ENCODE data around the gene COTL1. TPM values are rescaled to one million over a fixed set of nuclear protein-coding genes. Genes with fewer than 3 reads are reported as not detected.

The COTL1 gene
- total RNA-seq, 1 experiment from 2014 or later: 408 TPM

- ATAC-seq: no peak
- no peak overlapping the region for H3K4me2 ChIP-seq (ENCODE audit: low read length)
- TF ChIP-seq EZH2phosphoT487 (IDR thresholded peaks at IDR 0.05; ENCODE audit: borderline replicate concordance, low read length): no peak
- no peaks in the 10 kb centered on the region for H3K9me2 ChIP-seq (replicated peaks; ENCODE audit: low read length)
- H3F3A ChIP-seq (ENCODE audit: low read length, unreplicated experiment): no peaks in the 10 kb centered on the region
- no peak overlapping the region for H2AFZ ChIP-seq (ENCODE audit: low read length)
- no peaks in the 10 kb centered on the region for H3K27me3 ChIP-seq (ENCODE audit: low read length)
- CTCF ChIA-PET: no interaction called here
- H3K27ac ChIP-seq (ENCODE audit: low read length): no peak overlapping the region
- no peaks in the 10 kb centered on the region for H3K79me2 ChIP-seq (ENCODE audit: low read length)
- H3K36me3 ChIP-seq (ENCODE audit: low read depth, low read length): no peaks in the 10 kb centered on the region; the same call in 1 of the 2 replicates
- H3K9ac ChIP-seq (ENCODE audit: low read length): no peak overlapping the region
- POLR2A ChIA-PET (ENCODE audit: unreplicated experiment): interaction anchor here (0.7 kb wide), 1 partner anchor 40 kb away, joined by 5 read pairs; no protein-coding TSS in a partner anchor
- no peaks in the 10 kb centered on the region for H3K9me3 ChIP-seq (ENCODE audit: low read length)
- H3K4me3 ChIP-seq (ENCODE audit: low read length): no peak overlapping the region
- H3K4me1 ChIP-seq (ENCODE audit: insufficient read depth, low read length): no peaks in the 10 kb centered on the region
- intact Hi-C loops (cut with micrococcal nuclease): no loop called here
- DNase-seq: no peak
- no TSS peak for BruUV-seq (replicated peaks)
- no peaks in the 10 kb centered on the region for H4K20me1 ChIP-seq (ENCODE audit: low read length)
These were observed 45.7 kb upstream of the COTL1 start for GRCh38 chr16:84663433-84664101.

DNA sequence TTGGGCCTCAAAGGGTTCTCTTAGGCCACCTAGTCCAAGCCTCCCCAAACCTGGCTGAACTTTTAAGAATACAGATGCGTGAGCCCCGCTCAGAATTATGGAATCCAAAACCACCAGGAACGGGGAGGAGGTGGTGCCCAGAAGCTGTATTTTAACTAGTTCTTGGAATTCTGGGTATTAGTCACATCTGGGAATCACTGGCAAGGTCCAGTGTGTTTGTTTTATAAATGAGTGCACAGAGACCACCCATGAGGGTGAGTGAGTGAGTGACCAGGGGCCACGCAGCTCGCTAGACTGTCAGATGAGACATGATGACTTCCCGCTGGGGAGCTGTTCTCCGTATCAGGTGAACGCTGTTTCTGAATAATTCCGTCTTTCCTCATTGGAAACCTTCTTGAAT lies 44.6 kb upstream of the COTL1 start:
- Histone ChIP-seq H3K27ac (ENCODE audit: low read length) (no peak overlapping the region), H4K20me1 (ENCODE audit: low read length) (no peaks in the 10 kb centered on the region), H3K27me3 (ENCODE audit: low read length) (no peaks in the 10 kb centered on the region), H3F3A (ENCODE audit: low read length, unreplicated experiment) (no peaks in the 10 kb centered on the region), H3K79me2 (ENCODE audit: low read length) (no peaks in the 10 kb centered on the region), H3K9me3 (ENCODE audit: low read length) (no peaks in the 10 kb centered on the region), H3K4me3 (ENCODE audit: low read length) (no peak overlapping the region), H3K9ac (ENCODE audit: low read length) (no peak overlapping the region), H3K36me3 (ENCODE audit: low read depth, low read length) (no peaks in the 10 kb centered on the region; the same call in 1 of the 2 replicates), H3K9me2 (replicated peaks; ENCODE audit: low read length) (no peaks in the 10 kb centered on the region), H3K4me2 (ENCODE audit: low read length) (no peak overlapping the region), H3K4me1 (ENCODE audit: insufficient read depth, low read length) (no peaks in the 10 kb centered on the region), H2AFZ (ENCODE audit: low read length) (no peak overlapping the region)
- CTCF ChIA-PET: no interaction called here
- POLR2A ChIA-PET (ENCODE audit: unreplicated experiment): no interaction called here
- BruUV-seq (replicated peaks): no TSS peak
- ATAC-seq (no peak), DNase-seq (no peak)
- intact Hi-C loops (cut with micrococcal nuclease): no loop called here
- TF ChIP-seq CTCF (conservative IDR thresholded peaks at IDR 0.05; ENCODE audit: low read depth, low read length) (no peak), EZH2 (IDR thresholded peaks at IDR 0.05; ENCODE audit: low read length, unreplicated experiment) (no peak), EZH2phosphoT487 (IDR thresholded peaks at IDR 0.05; ENCODE audit: borderline replicate concordance, low read length) (no peak)

- CTCF ChIA-PET: no interaction called here
- no peaks in the 10 kb centered on the region for H3F3A ChIP-seq (ENCODE audit: low read length, unreplicated experiment)
- H3K27ac ChIP-seq (ENCODE audit: low read length): no peak overlapping the region
- intact Hi-C loops (cut with micrococcal nuclease): no loop called here
- H3K9me3 ChIP-seq (ENCODE audit: low read length): no peaks in the 10 kb centered on the region
- H3K9ac ChIP-seq (ENCODE audit: low read length): no peak overlapping the region
- H3K27me3 ChIP-seq (ENCODE audit: low read length): no peaks in the 10 kb centered on the region
- H3K4me1 ChIP-seq (ENCODE audit: insufficient read depth, low read length): no peaks in the 10 kb centered on the region
- no peaks in the 10 kb centered on the region; the same call in 1 of the 2 replicates for H3K36me3 ChIP-seq (ENCODE audit: low read depth, low read length)
- no peak overlapping the region for H3K4me2 ChIP-seq (ENCODE audit: low read length)
- TF ChIP-seq EZH2 (IDR thresholded peaks at IDR 0.05; ENCODE audit: low read length, unreplicated experiment) (no peak), CTCF (conservative IDR thresholded peaks at IDR 0.05; ENCODE audit: low read depth, low read length) (no peak), EZH2phosphoT487 (IDR thresholded peaks at IDR 0.05; ENCODE audit: borderline replicate concordance, low read length) (no peak)
- no peak overlapping the region for H3K4me3 ChIP-seq (ENCODE audit: low read length)
- H3K79me2 ChIP-seq (ENCODE audit: low read length): no peaks in the 10 kb centered on the region
- no peaks in the 10 kb centered on the region for H3K9me2 ChIP-seq (replicated peaks; ENCODE audit: low read length)
- ATAC-seq: no peak
- POLR2A ChIA-PET (ENCODE audit: unreplicated experiment): interaction anchor here (0.7 kb wide), 1 partner anchor 58 kb away, joined by 6 read pairs; no protein-coding TSS in a partner anchor
- DNase-seq: no peak
- BruUV-seq (replicated peaks): no TSS peak
- H4K20me1 ChIP-seq (ENCODE audit: low read length): no peaks in the 10 kb centered on the region
- H2AFZ ChIP-seq (ENCODE audit: low read length): no peak overlapping the region
These were observed 43.7 kb upstream of the COTL1 start for GRCh38 chr16:84661418-84662060.
